SK-N-SH (cell line): ENCODE results near the gene HTR7. TPM values are rescaled to one million over a fixed set of nuclear protein-coding genes. Genes with fewer than 3 reads are reported as not detected.

Experiments
- CTCF ChIA-PET: fragments of 300-600, 350-600 bp; formaldehyde crosslinking; extraction: SDS; loops from one replicate; lab custom pipeline; 2021; lab: Yijun Ruan, JAX
- POLR2A ChIA-PET: fragments of 350-600 bp; sonication (Branson Sonifier 250); formaldehyde crosslinking; extraction: SDS; loops from one replicate; lab custom pipeline; 2020; ENCODE audit warnings: antibody characterized with exemption, inconsistent platforms; lab: Yijun Ruan, JAX
- DNase-seq: peaks from one replicate; pipeline ENCODE4 v3.0.0; 2012
- H2AFZ ChIP-seq: fragments of 200-600 bp; sonication (generic); 2 replicates; pipeline ENCODE4 v1.8.1; 2016; ENCODE audit warnings: antibody characterized with exemption, mild to moderate bottlenecking, low read depth
- H3F3A ChIP-seq: fragments of 200-600 bp; sonication (generic); replicated peaks from 2 replicates; pipeline ENCODE3; 2016; ENCODE audit warnings: antibody characterized with exemption, mild to moderate bottlenecking; ENCODE audit not compliant: insufficient read depth
- H3K27ac ChIP-seq, 2 experiments: fragments of 200-500 bp in 1 of 2; fragments of 200-600 bp in 1 of 2; sonication (Bioruptor generic) in 1 of 2; sonication (generic), shearing (Covaris generic) in 1 of 2; 2 replicates each; pipeline versions ENCODE4 v1.5.1 to v1.6.1; 2014 to 2016; ENCODE audit warnings: low read depth in 2 of 2, inconsistent platforms in 1 of 2, low read length in 1 of 2, mild to moderate bottlenecking in 1 of 2, mixed read lengths in 1 of 2
- H3K27me3 ChIP-seq: fragments of 200-600 bp; sonication (generic), shearing (Covaris generic); 2 replicates; pipeline ENCODE4 v1.6.1; 2016; ENCODE audit warnings: mixed run types; ENCODE audit not compliant: insufficient read depth
- H3K36me3 ChIP-seq, 2 experiments: fragments of 200-500 bp in 1 of 2; fragments of 200-600 bp in 1 of 2; sonication (Bioruptor generic) in 1 of 2; sonication (generic) in 1 of 2; replicated peaks in 1 of 2; 2 replicates each; pipeline versions ENCODE3 to v1.5.1; 2014 to 2016; ENCODE audit warnings: low read length in 1 of 2, mild to moderate bottlenecking in 1 of 2; ENCODE audit not compliant: insufficient read depth in 2 of 2, control insufficient read depth in 1 of 2
- H3K4me1 ChIP-seq, 2 experiments: fragments of 200-500 bp in 1 of 2; fragments of 200-600 bp in 1 of 2; sonication (Bioruptor generic) in 1 of 2; sonication (generic), shearing (Covaris generic) in 1 of 2; 2 replicates each; pipeline versions ENCODE4 v1.5.1 to v1.6.1; 2014 to 2016; ENCODE audit warnings: low read depth in 1 of 2, low read length in 1 of 2, mixed run types in 1 of 2; ENCODE audit not compliant: insufficient read depth in 2 of 2, control insufficient read depth in 1 of 2
- H3K4me2 ChIP-seq: fragments of 200-600 bp; sonication (generic), shearing (Covaris generic); 2 replicates; pipeline ENCODE4 v1.6.1; 2017; ENCODE audit warnings: mixed run types
- H3K4me3 ChIP-seq, 2 experiments: fragments of 200-500 bp in 1 of 2; fragments of 200-600 bp in 1 of 2; sonication (Bioruptor generic) in 1 of 2; sonication (generic), shearing (Covaris generic) in 1 of 2; 2 replicates each; pipeline versions ENCODE4 v1.5.1 to v1.8.1; 2014 to 2016; ENCODE audit warnings: low read depth in 2 of 2, inconsistent platforms in 1 of 2, low read length in 1 of 2, mild to moderate bottlenecking in 1 of 2, mixed read lengths in 1 of 2, moderate library complexity in 1 of 2
- H3K79me2 ChIP-seq: fragments of 200-600 bp; sonication (generic); 2 replicates; pipeline ENCODE4 v1.8.1; 2017; ENCODE audit warnings: mild to moderate bottlenecking; ENCODE audit not compliant: insufficient read depth
- H3K9ac ChIP-seq: fragments of 200-600 bp; sonication (generic); 2 replicates; pipeline ENCODE4 v1.6.1; 2017; ENCODE audit warnings: mixed run types
- H3K9me2 ChIP-seq: fragments of 200-600 bp; sonication (generic); 2 replicates; pipeline ENCODE4 v1.6.1; 2017; ENCODE audit warnings: mixed run types
- H3K9me3 ChIP-seq: fragments of 200-600 bp; sonication (generic); 2 replicates; pipeline ENCODE4 v1.6.1; 2017; ENCODE audit warnings: mixed run types, mild to moderate bottlenecking, moderate library complexity
- H4K20me1 ChIP-seq: fragments of 200-600 bp; sonication (generic); 2 replicates; pipeline ENCODE4 v1.6.1; 2017; ENCODE audit warnings: mild to moderate bottlenecking, mixed run types; ENCODE audit not compliant: insufficient read depth
- EZH2phosphoT487 ChIP-seq: fragments of 200-600 bp; sonication (generic); IDR thresholded peaks from 2 replicates; pipeline ENCODE4 v1.6.1; 2017; ENCODE audit warnings: low read depth, mixed run types, mild to moderate bottlenecking, antibody characterized with exemption, moderate library complexity, borderline replicate concordance
- FOXJ3 ChIP-seq: sonication (generic); formaldehyde crosslinking; IDR thresholded peaks from 2 replicates; pipeline ENCODE4 v1.5.1; 2020; ENCODE audit warnings: mild to moderate bottlenecking, missing genetic modification reagents
- GABPA ChIP-seq: IDR thresholded peaks from 2 replicates; pipeline ENCODE4 v1.4.0; 2012; ENCODE audit warnings: low read depth, mild to moderate bottlenecking
- GATA2 ChIP-seq: sonication (generic); formaldehyde crosslinking; IDR thresholded peaks from 2 replicates; pipeline ENCODE4 v1.5.0; 2020; ENCODE audit warnings: mild to moderate bottlenecking, missing genetic modification reagents
- JUND ChIP-seq: IDR thresholded peaks from 2 replicates; pipeline ENCODE4 v1.4.0; 2012
- MEF2A ChIP-seq: IDR thresholded peaks from 2 replicates; pipeline ENCODE4 v1.4.0; 2012; ENCODE audit warnings: low read depth, borderline replicate concordance
- MXI1 ChIP-seq: IDR thresholded peaks from 2 replicates; pipeline ENCODE4 v1.6.1; 2012; ENCODE audit warnings: mild to moderate bottlenecking, low read depth, low read length, improper control_type of control experiment
- RCOR1 ChIP-seq: fragments of 150-350 bp; IDR thresholded peaks from 2 replicates; pipeline ENCODE4 v1.6.1; 2017; ENCODE audit warnings: antibody characterized with exemption, low read length
- SIN3A ChIP-seq: IDR thresholded peaks from 2 replicates; pipeline ENCODE4 v1.6.1; 2012; ENCODE audit warnings: low read depth, mild to moderate bottlenecking, low read length, moderate library complexity, borderline replicate concordance
- TAF1 ChIP-seq: IDR thresholded peaks from 2 replicates; pipeline ENCODE4 v1.6.1; 2012; ENCODE audit warnings: low read depth, mild to moderate bottlenecking, low read length, moderate library complexity, borderline replicate concordance
- YY1 ChIP-seq: IDR thresholded peaks from 2 replicates; pipeline ENCODE4 v1.4.0; 2012; ENCODE audit warnings: low read depth, mild to moderate bottlenecking
- WGBS: methylation state at CpG from one replicate; pipeline ENCODE4 v1.1.6; 2017; ENCODE audit warnings: low lambda C conversion rate; 5-methylcytosine and 5-hydroxymethylcytosine counted together
- polyA plus RNA-seq, 3 experiments: library from polyadenylated mRNA; depleted of rRNA; stranded (reverse); fragments of >200 nt; gene quantifications; 2 replicates each; pipeline ENCODE4 v1.2.3, GENCODE V29; 2012
- TF ChIP-seq, protein P1 (sequence below): IDR thresholded peaks from 2 replicates; pipeline ENCODE4 v1.4.0; 2012; ENCODE audit warnings: low read depth, borderline replicate concordance
- TF ChIP-seq, protein P2 (sequence below): IDR thresholded peaks from 2 replicates; pipeline ENCODE4; 2012
- TF ChIP-seq, protein P3 (sequence below): IDR thresholded peaks from 2 replicates; pipeline ENCODE4 v1.6.1; 2012; ENCODE audit warnings: mild to moderate bottlenecking, low read depth, low read length, moderate library complexity
- TF ChIP-seq, protein P4 (sequence below): fragments of 200-600 bp; sonication (generic); IDR thresholded peaks from 2 replicates; pipeline ENCODE4 v1.6.1; 2017; ENCODE audit warnings: antibody characterized with exemption, mild to moderate bottlenecking, moderate library complexity
- TF ChIP-seq, protein P5 (sequence below): fragments of 150-350 bp; IDR thresholded peaks from 2 replicates; pipeline ENCODE4 v1.6.1; 2016; ENCODE audit warnings: mild to moderate bottlenecking, low read depth, low read length

The HTR7 gene
- polyA plus RNA-seq, 1 of the 3 experiments (the other 2 are of a cell fraction): 0.16 TPM

DNA sequence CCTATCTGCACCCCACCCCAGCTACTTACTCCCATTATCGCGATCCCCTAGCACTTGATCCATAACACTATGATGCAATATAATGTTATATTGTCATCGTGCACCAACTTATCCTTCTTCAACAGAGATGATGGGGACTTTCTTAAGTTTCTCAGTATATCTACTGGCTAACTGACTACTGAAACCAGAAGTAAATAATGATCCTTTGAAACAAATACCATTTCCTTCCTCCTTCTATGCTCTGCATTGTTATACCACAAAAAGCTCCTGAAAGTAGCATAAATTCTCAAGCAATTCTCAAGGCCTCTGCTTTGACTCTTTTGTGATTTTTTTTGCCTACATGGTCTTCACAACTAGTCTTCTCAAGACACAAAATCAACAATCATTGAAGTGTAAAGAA, 68.9 kb downstream of the HTR7 start (continued):
- TF ChIP-seq, protein P1, sequence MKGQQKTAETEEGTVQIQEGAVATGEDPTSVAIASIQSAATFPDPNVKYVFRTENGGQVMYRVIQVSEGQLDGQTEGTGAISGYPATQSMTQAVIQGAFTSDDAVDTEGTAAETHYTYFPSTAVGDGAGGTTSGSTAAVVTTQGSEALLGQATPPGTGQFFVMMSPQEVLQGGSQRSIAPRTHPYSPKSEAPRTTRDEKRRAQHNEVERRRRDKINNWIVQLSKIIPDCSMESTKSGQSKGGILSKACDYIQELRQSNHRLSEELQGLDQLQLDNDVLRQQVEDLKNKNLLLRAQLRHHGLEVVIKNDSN: no peak
- TF ChIP-seq RCOR1 (no peak), MEF2A (no peak), MXI1 (no peak), TAF1 (no peak)
- TF ChIP-seq, protein P2, sequence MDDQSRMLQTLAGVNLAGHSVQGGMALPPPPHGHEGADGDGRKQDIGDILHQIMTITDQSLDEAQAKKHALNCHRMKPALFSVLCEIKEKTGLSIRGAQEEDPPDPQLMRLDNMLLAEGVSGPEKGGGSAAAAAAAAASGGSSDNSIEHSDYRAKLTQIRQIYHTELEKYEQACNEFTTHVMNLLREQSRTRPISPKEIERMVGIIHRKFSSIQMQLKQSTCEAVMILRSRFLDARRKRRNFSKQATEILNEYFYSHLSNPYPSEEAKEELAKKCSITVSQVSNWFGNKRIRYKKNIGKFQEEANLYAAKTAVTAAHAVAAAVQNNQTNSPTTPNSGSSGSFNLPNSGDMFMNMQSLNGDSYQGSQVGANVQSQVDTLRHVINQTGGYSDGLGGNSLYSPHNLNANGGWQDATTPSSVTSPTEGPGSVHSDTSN: no peak

DNA sequence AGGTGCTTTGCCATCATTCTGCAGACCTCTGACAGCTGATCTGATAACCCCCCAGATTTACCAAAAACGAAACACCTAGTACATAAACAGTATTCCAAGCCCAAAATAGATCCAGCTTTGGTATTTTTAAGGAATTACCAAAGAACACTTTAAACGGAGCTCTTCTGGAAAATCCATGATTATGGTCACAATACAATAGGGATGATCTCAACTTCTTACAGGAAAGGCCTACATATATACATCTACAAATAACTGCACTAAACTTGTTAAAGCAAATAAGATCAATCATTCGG, 69.7 kb downstream of the HTR7 start:
- H3K4me1 ChIP-seq: no peaks in the 10 kb centered on the region
- no peaks in the 10 kb centered on the region for H4K20me1 ChIP-seq
- H3K27me3 ChIP-seq: peaks cover 32% of the 10 kb centered on the region; the same call in 1 of the 2 replicates
- ChIA-PET CTCF (interaction anchor here (0.6 to 2.6 kb wide), 27 partner anchors 10 to 995 kb away, joined by 3 to 15 read pairs (median 4); no protein-coding TSS in a partner anchor), POLR2A (no interaction called here)
- no peak overlapping the region for H3K27ac ChIP-seq
- H3F3A ChIP-seq: no peaks in the 10 kb centered on the region
- no peaks in the 10 kb centered on the region for H3K9me3 ChIP-seq
- 19% methylated on average over 3 of the region's 3 CpGs for WGBS
- H3K36me3 ChIP-seq: no peaks in the 10 kb centered on the region
- no peak for DNase-seq
- H2AFZ ChIP-seq: no peak overlapping the region
- H3K9ac ChIP-seq: no peak overlapping the region
- no peak overlapping the region; a peak in 1 of 4 replicates for H3K4me3 ChIP-seq
- TF ChIP-seq, protein P3, sequence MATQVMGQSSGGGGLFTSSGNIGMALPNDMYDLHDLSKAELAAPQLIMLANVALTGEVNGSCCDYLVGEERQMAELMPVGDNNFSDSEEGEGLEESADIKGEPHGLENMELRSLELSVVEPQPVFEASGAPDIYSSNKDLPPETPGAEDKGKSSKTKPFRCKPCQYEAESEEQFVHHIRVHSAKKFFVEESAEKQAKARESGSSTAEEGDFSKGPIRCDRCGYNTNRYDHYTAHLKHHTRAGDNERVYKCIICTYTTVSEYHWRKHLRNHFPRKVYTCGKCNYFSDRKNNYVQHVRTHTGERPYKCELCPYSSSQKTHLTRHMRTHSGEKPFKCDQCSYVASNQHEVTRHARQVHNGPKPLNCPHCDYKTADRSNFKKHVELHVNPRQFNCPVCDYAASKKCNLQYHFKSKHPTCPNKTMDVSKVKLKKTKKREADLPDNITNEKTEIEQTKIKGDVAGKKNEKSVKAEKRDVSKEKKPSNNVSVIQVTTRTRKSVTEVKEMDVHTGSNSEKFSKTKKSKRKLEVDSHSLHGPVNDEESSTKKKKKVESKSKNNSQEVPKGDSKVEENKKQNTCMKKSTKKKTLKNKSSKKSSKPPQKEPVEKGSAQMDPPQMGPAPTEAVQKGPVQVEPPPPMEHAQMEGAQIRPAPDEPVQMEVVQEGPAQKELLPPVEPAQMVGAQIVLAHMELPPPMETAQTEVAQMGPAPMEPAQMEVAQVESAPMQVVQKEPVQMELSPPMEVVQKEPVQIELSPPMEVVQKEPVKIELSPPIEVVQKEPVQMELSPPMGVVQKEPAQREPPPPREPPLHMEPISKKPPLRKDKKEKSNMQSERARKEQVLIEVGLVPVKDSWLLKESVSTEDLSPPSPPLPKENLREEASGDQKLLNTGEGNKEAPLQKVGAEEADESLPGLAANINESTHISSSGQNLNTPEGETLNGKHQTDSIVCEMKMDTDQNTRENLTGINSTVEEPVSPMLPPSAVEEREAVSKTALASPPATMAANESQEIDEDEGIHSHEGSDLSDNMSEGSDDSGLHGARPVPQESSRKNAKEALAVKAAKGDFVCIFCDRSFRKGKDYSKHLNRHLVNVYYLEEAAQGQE: no peak
- TF ChIP-seq GATA2 (CRISPR knock-in tag) (no peak), SIN3A (no peak), JUND (no peak), YY1 (no peak), GABPA (no peak), EZH2phosphoT487 (no peak), FOXJ3 (CRISPR knock-in tag) (no peak)
- TF ChIP-seq, protein P4, sequence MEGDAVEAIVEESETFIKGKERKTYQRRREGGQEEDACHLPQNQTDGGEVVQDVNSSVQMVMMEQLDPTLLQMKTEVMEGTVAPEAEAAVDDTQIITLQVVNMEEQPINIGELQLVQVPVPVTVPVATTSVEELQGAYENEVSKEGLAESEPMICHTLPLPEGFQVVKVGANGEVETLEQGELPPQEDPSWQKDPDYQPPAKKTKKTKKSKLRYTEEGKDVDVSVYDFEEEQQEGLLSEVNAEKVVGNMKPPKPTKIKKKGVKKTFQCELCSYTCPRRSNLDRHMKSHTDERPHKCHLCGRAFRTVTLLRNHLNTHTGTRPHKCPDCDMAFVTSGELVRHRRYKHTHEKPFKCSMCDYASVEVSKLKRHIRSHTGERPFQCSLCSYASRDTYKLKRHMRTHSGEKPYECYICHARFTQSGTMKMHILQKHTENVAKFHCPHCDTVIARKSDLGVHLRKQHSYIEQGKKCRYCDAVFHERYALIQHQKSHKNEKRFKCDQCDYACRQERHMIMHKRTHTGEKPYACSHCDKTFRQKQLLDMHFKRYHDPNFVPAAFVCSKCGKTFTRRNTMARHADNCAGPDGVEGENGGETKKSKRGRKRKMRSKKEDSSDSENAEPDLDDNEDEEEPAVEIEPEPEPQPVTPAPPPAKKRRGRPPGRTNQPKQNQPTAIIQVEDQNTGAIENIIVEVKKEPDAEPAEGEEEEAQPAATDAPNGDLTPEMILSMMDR: no peak; the same call in 1 of the 2 replicates
- TF ChIP-seq, protein P5, sequence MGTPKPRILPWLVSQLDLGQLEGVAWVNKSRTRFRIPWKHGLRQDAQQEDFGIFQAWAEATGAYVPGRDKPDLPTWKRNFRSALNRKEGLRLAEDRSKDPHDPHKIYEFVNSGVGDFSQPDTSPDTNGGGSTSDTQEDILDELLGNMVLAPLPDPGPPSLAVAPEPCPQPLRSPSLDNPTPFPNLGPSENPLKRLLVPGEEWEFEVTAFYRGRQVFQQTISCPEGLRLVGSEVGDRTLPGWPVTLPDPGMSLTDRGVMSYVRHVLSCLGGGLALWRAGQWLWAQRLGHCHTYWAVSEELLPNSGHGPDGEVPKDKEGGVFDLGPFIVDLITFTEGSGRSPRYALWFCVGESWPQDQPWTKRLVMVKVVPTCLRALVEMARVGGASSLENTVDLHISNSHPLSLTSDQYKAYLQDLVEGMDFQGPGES: no peak
- TF ChIP-seq, protein P1: no peak
- no peaks in the 10 kb centered on the region for H3K79me2 ChIP-seq
- no peak overlapping the region for H3K4me2 ChIP-seq
- H3K9me2 ChIP-seq: no peaks in the 10 kb centered on the region
